HG03196 (cell line): Measurements from ENCODE around the gene NME8.

Source experiments
- ATAC-seq: cut with Tn5 transposase; IDR thresholded peaks from one replicate; pipeline ENCODE4 v1.9.1; 2021; ENCODE audit not compliant: unreplicated experiment

The NME8 gene

DNA sequence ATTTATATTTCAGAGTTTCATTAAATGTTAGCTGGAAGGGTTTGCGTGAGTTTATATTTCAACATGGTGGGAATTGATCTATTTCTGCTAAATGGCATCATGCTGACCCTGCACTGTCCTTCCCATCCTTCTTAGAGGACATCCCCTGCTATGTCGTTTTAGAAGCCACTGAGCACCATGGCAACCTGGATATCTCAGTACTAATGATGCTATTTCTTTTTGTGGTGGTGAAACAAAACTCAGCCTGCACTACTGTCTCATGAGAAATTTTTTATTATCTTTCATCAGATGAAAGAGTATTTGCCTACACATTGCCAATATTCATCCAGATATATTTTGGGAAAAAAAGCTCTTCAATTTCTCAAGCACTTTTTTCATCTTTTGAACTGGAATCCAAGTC, 84.1 kb downstream of the NME8 start:
- ATAC-seq, result no peak

DNA sequence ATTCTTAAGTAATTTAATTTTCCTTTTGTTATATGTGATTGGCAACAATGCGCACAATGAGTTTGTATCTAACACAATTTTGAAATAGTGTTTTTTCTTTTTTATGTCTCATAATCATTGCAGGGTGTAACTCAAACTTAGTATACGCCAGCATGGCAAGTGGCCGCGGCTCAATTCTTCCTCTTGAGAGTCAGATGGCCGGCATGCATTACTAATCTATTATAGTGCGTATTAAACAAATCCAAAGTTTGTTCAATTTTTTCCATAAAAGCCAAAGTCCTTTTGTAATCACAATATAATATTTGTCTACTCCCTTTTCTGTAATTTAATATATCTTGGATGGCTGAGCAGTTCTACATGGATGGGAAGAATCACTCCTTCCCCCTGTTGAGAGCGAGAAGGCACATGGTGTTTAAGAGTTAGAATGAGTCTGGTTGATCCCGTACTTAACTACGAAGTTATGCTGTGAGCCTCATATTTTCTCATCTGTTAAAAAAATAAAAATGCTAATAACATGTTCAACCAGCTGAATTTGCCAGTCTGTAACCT, 84.7 kb downstream of the NME8 start:
- ATAC-seq, result no peak

DNA sequence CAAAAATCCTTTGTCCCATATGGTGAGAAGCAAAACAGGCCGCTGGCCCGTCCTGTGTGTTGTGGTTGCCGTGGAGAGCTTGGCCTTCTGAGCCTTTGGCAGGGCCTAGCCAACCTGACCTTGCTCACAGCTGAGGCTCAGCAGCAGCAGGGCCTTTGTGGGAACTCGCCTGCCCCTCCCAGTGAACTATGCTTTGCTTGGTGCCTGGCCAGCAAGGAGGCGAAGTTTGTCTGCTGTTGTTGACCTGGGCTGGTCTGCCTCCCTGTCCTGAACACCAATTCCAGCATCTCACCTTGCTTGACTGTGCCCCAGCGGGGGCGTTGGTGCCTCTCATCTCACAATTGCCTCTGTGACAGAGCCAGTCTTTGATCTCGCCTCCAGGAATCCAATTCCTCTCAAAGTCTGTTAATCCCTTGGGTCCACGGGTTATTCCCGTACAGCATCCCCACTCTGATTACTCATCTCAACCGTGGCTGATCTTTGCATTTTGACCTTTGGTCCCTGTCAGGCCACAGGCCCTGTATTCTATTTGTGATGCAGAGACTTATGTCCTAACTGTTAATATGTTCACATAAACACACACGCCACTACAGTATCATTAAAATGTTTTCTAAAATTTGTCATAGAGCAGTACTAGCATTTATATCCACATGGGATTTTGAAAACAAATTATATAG, 94.7 kb downstream of the NME8 start:
- peak; percentile 32 for ATAC-seq

DNA sequence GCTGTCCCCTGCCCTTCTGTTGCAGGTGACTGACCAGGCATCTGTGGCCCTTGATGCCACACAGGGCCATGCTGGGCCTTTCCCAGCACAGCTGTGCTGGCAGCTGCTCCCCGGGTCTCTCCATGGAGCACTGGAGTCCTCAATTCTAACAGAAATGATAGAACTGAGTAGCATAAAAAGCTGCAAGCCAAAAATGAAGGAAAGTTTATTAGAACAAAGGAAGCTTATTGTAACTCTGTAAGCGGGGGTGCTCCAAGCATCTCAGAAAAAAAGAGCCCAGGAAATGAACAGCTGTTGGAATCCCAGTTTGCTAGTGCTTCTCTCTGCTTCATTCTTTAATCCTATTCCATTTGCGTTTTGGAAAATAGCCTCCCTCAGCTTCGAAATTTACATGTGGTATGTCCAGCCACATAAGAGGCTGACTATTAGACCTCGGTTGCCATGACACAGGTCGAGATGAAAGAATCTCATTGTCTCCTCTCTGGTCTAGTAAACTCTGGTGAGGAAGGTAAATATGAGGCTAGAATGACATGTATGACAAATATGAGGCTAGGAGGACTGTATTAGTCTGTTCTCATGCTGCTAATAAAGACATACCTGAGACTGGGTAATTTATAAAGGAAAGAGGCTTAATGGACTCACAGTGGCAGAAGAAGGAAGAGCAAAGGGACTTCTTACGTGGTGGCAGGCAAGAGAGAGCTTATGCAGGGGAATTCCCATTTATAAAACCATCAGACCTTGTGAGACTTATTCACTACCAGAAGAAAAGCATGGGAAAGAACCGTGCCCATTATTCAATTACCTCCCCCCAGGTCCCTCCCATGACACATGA, 95.7 kb downstream of the NME8 start:
- ATAC-seq, result no peak

DNA sequence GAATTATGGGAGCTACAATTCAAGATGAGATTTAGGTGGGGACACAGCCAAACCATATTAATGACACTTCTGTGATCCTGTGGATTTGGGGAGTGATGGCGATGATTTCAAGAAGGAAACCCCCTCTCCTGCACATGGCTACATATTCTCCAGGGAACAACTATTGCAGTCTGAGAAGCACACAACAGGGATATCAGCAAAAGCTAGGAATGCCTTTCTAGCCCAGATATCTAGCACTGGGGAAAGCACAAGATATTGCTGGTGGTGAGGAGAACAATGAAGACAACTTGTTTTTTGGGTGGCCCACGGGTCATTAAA, 96.3 kb downstream of the NME8 start:
- ATAC-seq, result no peak

DNA sequence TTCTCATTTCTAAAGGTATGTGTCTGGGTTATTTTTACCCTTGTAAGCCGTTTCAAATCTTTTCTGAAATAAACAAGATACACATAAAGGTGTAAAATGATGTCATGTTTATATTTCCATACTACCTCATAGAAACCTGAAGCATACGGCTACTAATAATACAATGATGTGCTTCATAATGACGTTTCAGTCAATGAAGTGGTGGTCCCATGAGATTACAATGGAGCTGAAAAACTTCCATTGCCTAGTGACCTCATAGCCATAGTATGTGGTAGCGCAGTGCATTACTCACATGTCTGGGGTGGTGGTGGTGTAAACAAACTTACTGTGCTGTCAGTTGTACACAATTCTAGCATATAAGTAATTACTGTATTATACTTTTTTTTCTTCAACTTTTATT, 96.9 kb downstream of the NME8 start:
- ATAC-seq, result no peak

DNA sequence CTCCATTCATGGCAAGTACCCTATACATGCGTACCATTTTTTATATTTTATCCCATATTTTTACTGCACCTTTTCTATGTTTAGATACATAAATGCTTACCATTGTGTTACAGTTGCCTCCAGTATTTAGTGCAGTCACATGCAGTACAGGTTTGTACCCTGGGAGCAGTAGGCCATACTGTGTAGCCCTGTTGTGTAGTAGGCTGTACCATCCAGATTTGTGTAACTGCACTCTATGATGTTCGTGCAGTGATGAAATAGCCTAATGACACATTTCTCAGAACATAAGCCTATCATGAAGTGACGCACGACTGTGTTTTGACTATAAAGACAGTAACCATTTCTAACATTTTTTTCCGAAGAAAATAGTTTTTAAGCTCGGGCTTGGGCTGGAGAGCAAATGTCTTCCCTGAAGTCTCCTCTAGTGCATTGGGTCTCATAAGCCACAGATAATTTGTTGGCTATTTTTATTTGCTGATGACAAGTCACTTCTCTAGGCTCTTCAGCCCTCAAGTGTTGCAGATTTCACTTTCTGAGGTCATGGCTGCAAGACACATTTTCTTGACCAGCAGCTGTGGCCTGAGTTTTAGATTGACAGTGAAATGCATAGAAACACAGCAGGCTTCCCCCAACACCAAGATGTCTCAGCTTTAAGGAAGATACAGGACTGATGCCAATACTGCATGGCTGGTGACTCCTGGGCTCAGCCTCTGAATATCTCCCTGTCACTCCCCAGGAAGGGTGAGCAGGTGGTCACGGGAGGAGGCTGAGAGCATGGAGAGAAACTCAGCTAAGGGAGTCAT, 98.9 kb downstream of the NME8 start:
- ATAC-seq, result no peak

DNA sequence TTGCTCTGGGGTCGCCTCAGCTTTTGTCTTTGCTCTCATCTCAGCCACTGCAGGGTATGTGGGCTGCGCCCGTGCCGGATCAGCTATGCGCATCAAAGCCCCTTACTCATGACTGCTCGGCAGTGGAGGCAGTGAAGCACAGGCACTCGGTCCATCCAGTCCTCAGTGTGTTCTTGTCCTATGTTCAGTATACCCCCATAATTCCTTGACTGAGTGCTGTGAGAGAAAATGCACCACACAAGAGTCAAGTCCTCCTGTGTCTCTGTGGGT, 99.5 kb downstream of the NME8 start:
- no peak for ATAC-seq
